Raji (cell line): ENCODE results near the gene VPS26B.

Experiments used
- POLR2A ChIP-seq: IDR thresholded peaks from 2 replicates; pipeline ENCODE4 v1.6.1; 2011; ENCODE audit warnings: low read depth, low read length, control low read depth; ENCODE audit not compliant: insufficient read depth

The VPS26B gene

GRCh38 chr11:134244593-134244992 is 20.1 kb downstream of the VPS26B start:
- TF ChIP-seq POLR2A = no peak

DNA sequence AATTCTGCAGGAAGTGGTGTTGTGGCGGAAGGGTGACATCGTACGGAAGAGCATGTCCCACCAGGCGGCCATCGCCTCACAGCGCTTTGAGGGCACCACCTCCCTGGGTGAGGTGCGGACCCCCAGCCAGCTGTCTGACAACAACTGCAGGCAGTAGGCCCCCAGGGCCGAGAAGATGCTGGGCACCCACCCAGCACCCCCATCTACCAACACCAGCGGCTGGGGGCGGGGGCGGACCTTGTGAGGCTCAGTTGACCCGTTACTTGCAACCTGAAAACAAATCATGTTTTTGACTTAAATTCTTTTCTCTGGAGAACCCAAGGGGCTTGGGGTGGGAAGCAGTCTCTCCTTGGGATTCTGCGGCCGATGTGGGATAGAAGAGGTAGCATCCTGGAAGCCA is 21.0 kb downstream of the VPS26B start:
- no peak for TF ChIP-seq POLR2A

GRCh38 chr11:134246100-134246499 is 21.6 kb downstream of the VPS26B start:
- no peak for TF ChIP-seq POLR2A

DNA sequence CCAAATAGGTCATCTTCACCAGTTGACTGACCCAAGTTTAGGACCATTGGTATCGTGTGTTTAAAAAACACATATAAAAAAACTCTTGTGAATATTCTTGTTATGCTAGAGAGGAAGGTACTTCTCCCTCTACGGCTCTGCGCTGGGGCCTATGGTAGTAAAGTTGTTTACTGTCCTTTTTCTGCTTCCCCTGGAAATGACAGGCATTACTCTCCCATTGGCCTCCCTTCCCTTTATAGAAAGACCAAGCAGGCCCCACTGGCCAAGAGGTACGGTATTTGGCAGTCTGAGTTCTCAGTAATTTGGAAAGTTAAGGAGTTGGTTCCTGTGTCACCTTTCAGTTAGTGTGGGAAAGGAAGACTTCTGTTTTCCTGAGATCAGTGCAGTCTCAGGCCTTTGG is 22.2 kb downstream of the VPS26B start:
- no peak for TF ChIP-seq POLR2A

DNA sequence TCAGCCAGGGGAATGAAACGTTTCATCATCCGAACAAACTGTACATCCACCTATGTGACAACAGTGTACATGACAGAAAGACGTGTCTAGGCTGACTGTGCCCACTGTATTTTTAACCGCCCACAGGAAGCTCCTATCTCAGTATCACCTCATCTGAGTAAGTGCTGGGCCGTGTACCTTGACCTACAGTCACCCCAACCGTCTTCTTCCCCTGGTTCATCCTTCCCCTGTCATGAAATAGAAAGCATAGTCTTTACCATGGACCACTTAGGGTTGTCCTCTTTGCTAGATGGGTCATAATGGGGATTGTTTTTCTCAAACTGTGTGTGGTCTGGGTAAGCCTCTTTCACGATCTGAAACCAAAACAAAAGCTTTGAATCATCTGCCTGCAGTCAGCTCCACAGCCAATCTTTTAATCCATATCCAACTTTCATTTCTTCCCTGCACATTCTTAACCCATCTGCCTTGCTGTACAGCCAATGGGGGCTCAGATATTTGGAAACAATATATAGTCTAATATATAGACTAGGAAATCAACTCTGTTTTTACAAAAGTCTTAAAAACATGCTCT is 24.5 kb downstream of the VPS26B start:
- TF ChIP-seq POLR2A = no peak

- no peak for TF ChIP-seq POLR2A
These were observed 25.8 kb downstream of the VPS26B start for GRCh38 chr11:134250246-134250645.

- TF ChIP-seq POLR2A = no peak
These were observed 26.2 kb downstream of the VPS26B start for GRCh38 chr11:134250675-134251074.

GRCh38 chr11:134252346-134253187 is 28.1 kb downstream of the VPS26B start:
- no peak for TF ChIP-seq POLR2A

DNA sequence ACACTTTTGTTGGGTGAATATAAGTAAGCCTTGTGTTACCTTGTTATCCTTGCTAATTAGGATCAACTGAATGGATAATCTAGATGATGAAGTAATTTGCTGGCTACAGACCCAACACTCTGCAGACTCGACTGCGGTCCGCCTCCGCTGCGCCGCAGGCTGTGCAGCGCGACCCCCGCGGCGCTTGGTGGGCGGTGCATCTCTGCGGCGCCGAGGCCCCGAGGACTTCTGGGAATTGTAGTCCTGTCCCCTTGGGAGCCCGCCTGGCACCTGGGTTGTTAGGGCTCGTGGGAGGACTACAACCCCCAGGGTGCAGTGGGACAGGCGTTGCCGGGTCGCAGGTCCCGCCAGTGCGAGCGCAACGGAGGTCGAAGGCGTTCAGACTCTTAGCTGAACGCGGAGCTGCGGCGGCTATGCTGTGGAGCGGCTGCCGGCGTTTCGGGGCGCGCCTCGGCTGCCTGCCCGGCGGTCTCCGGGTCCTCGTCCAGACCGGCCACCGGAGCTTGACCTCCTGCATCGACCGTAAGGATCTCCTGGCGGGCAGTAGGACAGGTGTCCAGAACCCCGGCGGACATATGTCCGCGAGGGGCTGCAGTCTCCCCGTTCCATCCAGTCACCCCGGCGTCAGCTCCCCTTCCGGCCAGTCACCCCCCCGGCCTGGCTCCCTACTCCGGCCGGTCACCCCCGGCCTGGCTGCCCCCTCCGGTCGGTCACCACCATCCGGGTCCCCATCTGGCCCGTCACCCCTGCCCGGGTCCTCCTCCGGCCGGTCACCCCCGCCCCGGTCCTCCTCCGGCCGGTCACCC is 28.9 kb downstream of the VPS26B start, which contains the start of the genes ACAD8 and THYN1:
ACAD8 (plus strand) TSS at position 381 of the 806 bp plus-strand sequence; CDS start at position 414, 33 bp downstream.
THYN1 (minus strand) TSS at position 165 of the 806 bp plus-strand sequence. CDS start 470 bp downstream, outside the sequence.
- TF ChIP-seq POLR2A = peak; percentile 92

DNA sequence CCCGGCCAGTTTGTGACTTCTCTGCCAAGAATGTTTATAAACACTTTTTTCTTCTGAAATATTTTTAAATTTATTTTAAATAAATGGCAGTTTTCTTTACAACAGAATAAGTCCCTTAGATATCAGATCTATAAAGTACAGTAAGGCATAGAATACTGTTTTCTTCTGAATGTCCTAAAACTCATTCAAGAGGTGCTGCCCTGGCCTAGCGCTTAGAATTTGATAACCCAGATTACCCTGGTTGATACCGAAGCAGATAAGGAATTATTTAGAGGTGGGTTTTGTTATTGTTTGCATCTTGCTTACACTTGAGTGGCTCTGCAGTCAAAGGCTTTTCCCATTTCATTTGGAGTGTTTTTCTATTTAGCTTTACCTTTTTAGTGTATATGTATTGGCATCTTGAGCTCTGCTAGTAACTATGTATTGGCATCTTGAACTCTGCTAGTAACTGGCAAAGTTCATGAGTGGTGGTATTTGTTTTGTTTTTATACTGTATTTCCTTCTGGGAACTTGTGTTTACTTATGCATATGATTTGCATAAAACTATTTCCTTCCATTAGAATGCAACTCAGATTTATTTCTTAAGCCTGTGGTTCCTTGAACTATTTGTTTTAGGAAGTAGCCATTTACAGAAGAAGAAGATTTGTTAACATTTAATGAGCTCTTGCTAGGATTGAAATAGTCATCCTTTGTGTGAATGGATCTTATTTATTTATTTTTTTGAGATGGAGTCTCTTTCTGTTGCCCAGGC is 30.1 kb downstream of the VPS26B start:
- no peak for TF ChIP-seq POLR2A

DNA sequence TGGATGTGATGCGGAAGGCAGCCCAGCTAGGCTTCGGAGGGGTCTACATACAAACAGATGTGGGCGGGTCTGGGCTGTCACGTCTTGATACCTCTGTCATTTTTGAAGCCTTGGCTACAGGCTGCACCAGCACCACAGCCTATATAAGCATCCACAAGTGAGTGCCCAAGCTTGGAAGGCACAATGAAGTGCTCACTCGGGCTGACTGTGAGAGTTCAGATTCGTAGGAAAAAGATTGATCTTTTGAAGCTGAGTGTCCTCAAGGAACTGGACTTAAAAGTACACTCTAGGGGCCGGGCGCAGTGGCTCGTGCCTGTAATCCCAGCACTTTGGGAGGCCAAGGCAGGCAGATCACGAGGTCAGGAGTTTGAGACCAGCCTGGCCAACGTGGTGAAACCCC is 32.6 kb downstream of the VPS26B start:
- no peak for TF ChIP-seq POLR2A

DNA sequence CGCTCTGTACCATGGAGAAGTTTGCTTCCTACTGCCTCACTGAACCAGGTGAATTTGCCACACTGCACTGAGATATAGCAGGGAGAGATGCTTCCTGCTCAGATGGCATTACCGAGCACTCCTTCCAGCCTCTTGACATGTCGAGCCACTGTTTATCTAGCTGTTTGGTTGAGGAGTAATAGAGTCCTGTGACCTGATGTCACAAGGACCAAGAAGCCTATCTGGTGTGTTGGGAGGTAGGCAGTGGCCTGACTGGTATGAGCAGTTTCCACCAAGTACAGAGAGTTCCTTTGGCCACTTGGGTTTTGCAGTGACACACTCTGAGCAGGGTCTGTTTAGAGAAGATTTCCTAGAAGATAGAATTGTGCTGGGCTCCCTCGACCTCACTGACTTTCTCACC is 34.1 kb downstream of the VPS26B start:
- no peak for TF ChIP-seq POLR2A

- no peak for TF ChIP-seq POLR2A
These were observed 36.0 kb downstream of the VPS26B start for GRCh38 chr11:134260503-134260902.

DNA sequence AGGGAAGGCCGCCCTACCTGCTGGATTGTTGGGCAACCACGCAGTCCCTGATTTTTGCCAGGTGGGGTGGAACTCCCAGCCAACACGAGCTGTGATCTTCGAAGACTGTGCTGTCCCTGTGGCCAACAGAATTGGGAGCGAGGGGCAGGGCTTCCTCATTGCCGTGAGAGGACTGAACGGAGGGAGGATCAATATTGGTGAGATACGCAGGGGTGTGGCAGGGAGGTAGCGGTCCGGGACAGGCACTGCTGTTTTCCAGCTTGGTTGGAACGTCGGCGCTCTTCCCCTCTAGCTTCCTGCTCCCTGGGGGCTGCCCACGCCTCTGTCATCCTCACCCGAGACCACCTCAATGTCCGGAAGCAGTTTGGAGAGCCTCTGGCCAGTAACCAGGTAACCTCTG is 36.5 kb downstream of the VPS26B start:
- no peak for TF ChIP-seq POLR2A
